A673 (cell line): ENCODE data around the gene RIC8A.

Experiments used
- EZH2 ChIP-seq: fragments of 200-600 bp; sonication (generic); IDR thresholded peaks from 2 replicates; pipeline ENCODE4 v1.6.1; 2017; ENCODE audit warnings: borderline replicate concordance, low read depth, mild to moderate bottlenecking, mixed read lengths, antibody characterized with exemption, low read length; ENCODE audit not compliant: poor library complexity, severe bottlenecking
- TF ChIP-seq, protein P1 (sequence below): fragments of 300-800, 200-600 bp; sonication (generic); conservative IDR thresholded peaks from 2 replicates; pipeline ENCODE4 v1.5.1; 2017; ENCODE audit warnings: low read depth, mild to moderate bottlenecking, antibody characterized with exemption, low read length, moderate library complexity, mixed read lengths

DNA sequence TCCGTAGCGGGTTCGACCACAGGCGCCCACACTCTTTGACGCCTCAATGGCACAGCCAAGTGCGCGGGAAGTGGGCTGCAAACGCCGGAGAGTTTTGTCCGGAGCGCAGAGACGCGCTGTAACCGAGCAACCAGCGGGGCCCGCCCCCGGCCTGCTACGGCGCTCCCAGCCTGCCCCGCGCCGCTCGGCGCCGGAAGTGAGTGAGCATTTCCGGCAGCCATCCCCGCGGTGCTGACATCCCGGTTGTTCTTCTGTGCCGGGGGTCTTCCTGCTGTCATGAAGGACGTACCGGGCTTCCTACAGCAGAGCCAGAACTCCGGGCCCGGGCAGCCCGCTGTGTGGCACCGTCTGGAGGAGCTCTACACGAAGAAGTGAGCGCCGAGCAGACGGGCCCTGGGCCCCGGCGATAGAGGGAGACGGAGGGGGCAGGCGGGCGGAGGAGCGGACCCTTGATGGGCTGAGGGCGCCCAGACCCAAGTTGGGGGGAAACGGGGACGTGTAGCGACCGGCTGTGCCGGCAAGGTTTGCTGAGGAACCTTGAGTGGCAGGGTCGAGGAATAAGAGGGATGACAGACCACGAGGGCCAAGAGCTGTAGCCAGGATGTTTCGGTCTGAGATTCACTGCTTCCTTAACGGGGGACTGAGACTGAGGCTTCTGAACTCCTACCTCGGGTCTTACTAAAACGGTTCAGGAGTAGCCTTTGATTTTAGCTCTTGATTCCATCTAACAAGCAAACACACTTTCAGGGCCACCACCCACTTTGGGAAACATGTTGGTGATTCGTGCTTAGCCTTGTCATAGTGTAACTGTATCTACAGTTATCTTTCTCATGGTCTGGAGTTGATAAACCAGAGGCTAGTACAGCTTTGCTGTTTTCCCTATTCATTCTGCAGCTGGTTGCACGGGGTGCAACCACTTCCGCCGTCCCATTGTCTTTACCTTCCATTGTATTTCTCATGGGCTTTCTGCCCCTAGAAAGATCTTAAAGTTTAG, 29.6 kb downstream of the RIC8A start, which contains the start of gene PSMD13:
- TF ChIP-seq, protein P1, sequence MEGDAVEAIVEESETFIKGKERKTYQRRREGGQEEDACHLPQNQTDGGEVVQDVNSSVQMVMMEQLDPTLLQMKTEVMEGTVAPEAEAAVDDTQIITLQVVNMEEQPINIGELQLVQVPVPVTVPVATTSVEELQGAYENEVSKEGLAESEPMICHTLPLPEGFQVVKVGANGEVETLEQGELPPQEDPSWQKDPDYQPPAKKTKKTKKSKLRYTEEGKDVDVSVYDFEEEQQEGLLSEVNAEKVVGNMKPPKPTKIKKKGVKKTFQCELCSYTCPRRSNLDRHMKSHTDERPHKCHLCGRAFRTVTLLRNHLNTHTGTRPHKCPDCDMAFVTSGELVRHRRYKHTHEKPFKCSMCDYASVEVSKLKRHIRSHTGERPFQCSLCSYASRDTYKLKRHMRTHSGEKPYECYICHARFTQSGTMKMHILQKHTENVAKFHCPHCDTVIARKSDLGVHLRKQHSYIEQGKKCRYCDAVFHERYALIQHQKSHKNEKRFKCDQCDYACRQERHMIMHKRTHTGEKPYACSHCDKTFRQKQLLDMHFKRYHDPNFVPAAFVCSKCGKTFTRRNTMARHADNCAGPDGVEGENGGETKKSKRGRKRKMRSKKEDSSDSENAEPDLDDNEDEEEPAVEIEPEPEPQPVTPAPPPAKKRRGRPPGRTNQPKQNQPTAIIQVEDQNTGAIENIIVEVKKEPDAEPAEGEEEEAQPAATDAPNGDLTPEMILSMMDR = no peak
- no peak for TF ChIP-seq EZH2
